ENCODE measurements around the gene GATA2. TPM values are rescaled to one million over a fixed set of nuclear protein-coding genes. Genes with fewer than 3 reads are reported as not detected.

The GATA2 gene
- total RNA-seq, 1 donor from 2014 or later, result 60.4 TPM

DNA sequence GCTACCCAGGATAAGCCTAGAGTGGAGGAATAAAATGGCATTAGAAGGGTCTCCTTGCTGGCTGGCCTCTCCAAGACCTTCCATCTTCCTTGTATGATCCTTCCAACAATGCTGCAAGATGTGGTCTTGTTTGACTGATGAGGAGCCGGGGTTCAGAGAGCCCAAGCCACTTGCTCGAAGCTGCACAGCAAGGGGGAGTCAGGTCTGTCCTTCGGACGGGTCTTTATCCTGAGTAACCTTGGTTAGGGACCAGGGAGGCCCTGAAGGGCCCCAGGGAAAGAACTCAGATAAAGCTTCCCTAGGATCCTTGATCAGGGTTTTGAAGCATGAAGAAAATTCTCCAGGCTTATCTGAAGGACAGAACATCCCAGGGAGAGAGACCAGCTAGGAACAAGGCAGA, 19.3 kb downstream of the GATA2 start:
- DNase-seq (ENCODE audit: low spot score in 2 of 2, unreplicated experiment in 2 of 2), result no peak
- Mint-ChIP-seq H3K27ac (no peak overlapping the region), H3K4me1 (peaks cover 5% of the 10 kb centered on the region), H3K36me3 (peaks cover 11% of the 10 kb centered on the region), H3K27me3 (ENCODE audit: low read depth) (peaks cover 5% of the 10 kb centered on the region), H3K9me3 (peaks cover 5% of the 10 kb centered on the region), H3K4me3 (no peak overlapping the region)
- TF ChIP-seq, protein P1, sequence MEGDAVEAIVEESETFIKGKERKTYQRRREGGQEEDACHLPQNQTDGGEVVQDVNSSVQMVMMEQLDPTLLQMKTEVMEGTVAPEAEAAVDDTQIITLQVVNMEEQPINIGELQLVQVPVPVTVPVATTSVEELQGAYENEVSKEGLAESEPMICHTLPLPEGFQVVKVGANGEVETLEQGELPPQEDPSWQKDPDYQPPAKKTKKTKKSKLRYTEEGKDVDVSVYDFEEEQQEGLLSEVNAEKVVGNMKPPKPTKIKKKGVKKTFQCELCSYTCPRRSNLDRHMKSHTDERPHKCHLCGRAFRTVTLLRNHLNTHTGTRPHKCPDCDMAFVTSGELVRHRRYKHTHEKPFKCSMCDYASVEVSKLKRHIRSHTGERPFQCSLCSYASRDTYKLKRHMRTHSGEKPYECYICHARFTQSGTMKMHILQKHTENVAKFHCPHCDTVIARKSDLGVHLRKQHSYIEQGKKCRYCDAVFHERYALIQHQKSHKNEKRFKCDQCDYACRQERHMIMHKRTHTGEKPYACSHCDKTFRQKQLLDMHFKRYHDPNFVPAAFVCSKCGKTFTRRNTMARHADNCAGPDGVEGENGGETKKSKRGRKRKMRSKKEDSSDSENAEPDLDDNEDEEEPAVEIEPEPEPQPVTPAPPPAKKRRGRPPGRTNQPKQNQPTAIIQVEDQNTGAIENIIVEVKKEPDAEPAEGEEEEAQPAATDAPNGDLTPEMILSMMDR (IDR thresholded peaks at IDR 0.05; ENCODE audit: unreplicated experiment), result no peak

DNA sequence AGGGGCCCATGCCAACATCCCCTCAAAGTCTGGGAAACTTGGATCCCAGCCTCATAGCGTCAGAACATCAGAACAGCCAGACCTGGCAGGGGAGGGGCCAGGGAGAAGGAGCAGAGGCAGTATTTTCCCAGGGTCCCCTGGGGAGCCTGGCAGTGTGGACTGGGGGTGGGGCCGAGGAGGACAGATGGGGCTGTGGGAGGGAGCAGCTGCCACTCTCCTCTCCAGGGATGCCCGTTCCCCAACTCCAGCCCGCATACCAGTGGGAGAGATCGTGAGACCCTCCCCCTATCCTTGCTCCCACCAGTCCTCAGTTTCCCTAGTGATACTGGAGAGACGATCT, 19.9 kb downstream of the GATA2 start:
- TF ChIP-seq, protein P1 (IDR thresholded peaks at IDR 0.05; ENCODE audit: unreplicated experiment), result no peak
- Mint-ChIP-seq H3K4me3 (no peak overlapping the region), H3K27me3 (ENCODE audit: low read depth) (peaks cover 5% of the 10 kb centered on the region), H3K27ac (no peak overlapping the region), H3K36me3 (peaks cover 5% of the 10 kb centered on the region), H3K9me3 (peaks cover 5% of the 10 kb centered on the region), H3K4me1 (peaks cover 5% of the 10 kb centered on the region)
- no peak for DNase-seq (ENCODE audit: low spot score in 2 of 2, unreplicated experiment in 2 of 2)

DNA sequence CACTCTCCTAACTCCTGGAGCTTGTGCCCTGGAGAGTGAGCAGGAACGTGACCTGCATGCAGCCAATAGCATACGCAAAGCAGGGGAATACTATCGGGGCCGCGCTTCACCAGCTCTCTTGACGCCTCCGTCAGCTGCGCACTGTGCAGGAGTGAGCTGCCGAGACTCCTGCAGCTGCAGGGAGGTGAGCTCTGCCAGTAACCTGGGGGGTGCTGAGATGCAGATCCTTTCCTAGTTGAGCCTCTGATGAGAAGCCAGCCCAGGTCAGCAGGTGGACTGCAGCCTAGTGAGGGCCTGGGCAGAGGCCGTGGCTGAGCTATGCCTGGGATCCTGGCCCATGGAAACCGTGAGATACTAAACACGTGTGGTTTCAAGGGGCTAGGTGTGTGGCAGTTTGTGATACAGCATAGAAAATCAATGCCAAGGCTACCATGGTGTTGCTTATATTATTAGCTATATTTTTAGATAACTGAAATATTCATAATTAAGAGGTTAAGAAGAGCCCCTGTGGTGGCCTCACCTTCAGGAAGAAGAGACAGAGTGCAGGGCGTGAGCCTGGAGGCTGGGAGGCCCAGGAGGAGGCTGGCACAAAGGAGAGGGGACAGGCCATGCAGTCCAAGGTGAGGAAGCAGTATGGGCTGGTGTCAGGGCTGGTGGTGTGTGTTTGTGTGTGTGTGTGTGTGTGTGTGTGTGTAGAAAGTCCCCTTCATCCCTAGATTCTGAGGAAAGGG, 20.4 kb downstream of the GATA2 start:
- Mint-ChIP-seq H3K9me3 (peaks cover 5% of the 10 kb centered on the region), H3K27ac (no peak overlapping the region), H3K27me3 (ENCODE audit: low read depth) (peaks cover 5% of the 10 kb centered on the region), H3K4me3 (no peak overlapping the region), H3K36me3 (peaks cover under 1% of the 10 kb centered on the region), H3K4me1 (peaks cover 5% of the 10 kb centered on the region)
- TF ChIP-seq, protein P1 (IDR thresholded peaks at IDR 0.05; ENCODE audit: unreplicated experiment), result no peak
- DNase-seq (ENCODE audit: low spot score in 2 of 2, unreplicated experiment in 2 of 2), result no peak

DNA sequence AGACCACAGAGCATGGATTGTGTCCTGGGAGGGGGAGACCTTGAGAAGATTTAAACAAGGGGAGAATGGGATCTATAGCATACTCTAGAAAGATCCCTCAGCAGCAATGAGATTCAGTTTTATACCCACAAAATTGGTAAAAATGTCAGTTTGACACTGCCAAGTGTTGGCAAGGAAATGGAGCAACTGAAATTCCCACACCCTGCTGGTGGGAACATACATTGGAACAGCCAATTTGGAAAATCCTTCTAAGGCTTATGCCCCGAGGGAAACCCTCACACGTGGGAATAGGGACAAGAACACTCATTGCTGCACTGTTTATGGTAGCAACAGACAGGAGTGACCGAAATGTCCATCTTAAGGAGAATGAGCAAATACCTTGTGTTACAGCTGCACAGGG, 21.3 kb downstream of the GATA2 start:
- DNase-seq (ENCODE audit: low spot score in 2 of 2, unreplicated experiment in 2 of 2), result no peak
- Mint-ChIP-seq H3K27me3 (ENCODE audit: low read depth) (peaks cover 12% of the 10 kb centered on the region), H3K36me3 (no peaks in the 10 kb centered on the region), H3K4me1 (peaks cover 5% of the 10 kb centered on the region), H3K9me3 (peaks cover 5% of the 10 kb centered on the region), H3K4me3 (no peak overlapping the region), H3K27ac (no peak overlapping the region)
- TF ChIP-seq, protein P1 (IDR thresholded peaks at IDR 0.05; ENCODE audit: unreplicated experiment), result no peak

DNA sequence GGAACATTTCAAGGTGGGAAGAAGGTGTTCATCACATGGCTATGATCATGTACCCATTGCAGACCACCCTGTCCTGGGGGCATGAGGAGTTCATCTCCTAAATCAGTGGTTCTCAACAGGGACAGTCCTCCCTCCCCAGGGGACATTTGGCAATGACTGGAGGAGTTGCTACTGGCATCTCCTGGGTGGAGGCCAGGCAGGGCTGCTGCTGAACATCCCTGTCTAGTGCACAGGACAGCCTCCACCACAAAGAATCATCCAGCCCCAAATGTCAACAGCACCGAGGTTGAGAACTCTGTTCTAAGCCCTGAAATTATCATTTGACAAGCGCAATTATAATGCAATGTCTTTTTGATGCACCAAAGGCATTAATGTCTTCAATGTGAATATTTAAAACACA, 21.9 kb downstream of the GATA2 start:
- DNase-seq (ENCODE audit: low spot score in 2 of 2, unreplicated experiment in 2 of 2), result no peak
- TF ChIP-seq, protein P1 (IDR thresholded peaks at IDR 0.05; ENCODE audit: unreplicated experiment), result no peak
- Mint-ChIP-seq H3K27ac (no peak overlapping the region), H3K9me3 (peaks cover 5% of the 10 kb centered on the region), H3K4me1 (peaks cover 5% of the 10 kb centered on the region), H3K36me3 (no peaks in the 10 kb centered on the region), H3K27me3 (ENCODE audit: low read depth) (peaks cover 17% of the 10 kb centered on the region), H3K4me3 (no peak overlapping the region)

Measured in mesothelial cell of epicardium (in vitro differentiated cells).